Activated CD8-positive, alpha-beta memory T cell treated with anti-CD3 and anti-CD28 coated beads, Interleukin-2, amount 50 U/mL, for 1 hour (primary cell): ENCODE results near the gene GRM4.
A peak's percentile ranks its signal among the peaks of the same experiment; 100 is the strongest.

Experiments used
- DNase-seq: peaks from one replicate; pipeline ENCODE4 v3.0.0-alpha.2; 2020; ENCODE audit errors: extremely low read depth

The GRM4 gene

GRCh38 chr6:34157851-34158250 lies 12.0 kb upstream of the GRM4 start:
- DNase-seq, result no peak

- no peak for DNase-seq
Observed at GRCh38 chr6:34157236-34157830, 11.4 kb upstream of the GRM4 start.

GRCh38 chr6:34155471-34156300 lies 9.8 kb upstream of the GRM4 start:
- DNase-seq, result no peak

- DNase-seq, result no peak
Observed at GRCh38 chr6:34154668-34155447, 9.0 kb upstream of the GRM4 start.

- DNase-seq, result no peak
Observed at GRCh38 chr6:34152806-34153520, 7.1 kb upstream of the GRM4 start.

- DNase-seq, result no peak
Observed at GRCh38 chr6:34152042-34152524, 6.2 kb upstream of the GRM4 start.

GRCh38 chr6:34151321-34152041 lies 5.6 kb upstream of the GRM4 start:
- no peak for DNase-seq

- DNase-seq, result no peak
Observed at GRCh38 chr6:34150766-34151165, 4.9 kb upstream of the GRM4 start.

GRCh38 chr6:34149831-34150400 lies 4.0 kb upstream of the GRM4 start:
- DNase-seq, result no peak

- no peak for DNase-seq
Observed at GRCh38 chr6:34149452-34149810, 3.5 kb upstream of the GRM4 start.

- no peak for DNase-seq
Observed at GRCh38 chr6:34148631-34149451, 3.0 kb upstream of the GRM4 start.

- no peak for DNase-seq
Observed at GRCh38 chr6:34147906-34148630, 2.2 kb upstream of the GRM4 start.

- no peak for DNase-seq
Observed at GRCh38 chr6:34146801-34147592, 1.1 kb upstream of the GRM4 start.

- DNase-seq, result peak; percentile 24
Observed at GRCh38 chr6:34145161-34146020, 496 bp downstream of the GRM4 start.

- no peak for DNase-seq
Observed at GRCh38 chr6:34144581-34145160, 1.2 kb downstream of the GRM4 start.

GRCh38 chr6:34143884-34144580 lies 1.9 kb downstream of the GRM4 start:
- DNase-seq, result no peak
